Colonic mucosa (tissue), 4 donors: Measurements from ENCODE around the gene TGM6. TPM values are rescaled to one million over a fixed set of nuclear protein-coding genes. Genes with fewer than 3 reads are reported as not detected.

Experiments
- DNase-seq: peaks from one replicate; pipeline ENCODE4 v3.0.0-alpha.2; 2020
- H3K27ac ChIP-seq: fragments of 200-600 bp; one replicate; pipeline ENCODE4 v1.8.0; 2021
- H3K27me3 ChIP-seq: fragments of 200-600 bp; one replicate; pipeline ENCODE4 v1.8.0; 2021
- H3K36me3 ChIP-seq: fragments of 200-600 bp; one replicate; pipeline ENCODE4 v1.8.0; 2021
- H3K4me1 ChIP-seq: fragments of 200-600 bp; one replicate; pipeline ENCODE4 v1.8.0; 2021; ENCODE audit warnings: mild to moderate bottlenecking
- H3K4me3 ChIP-seq: fragments of 200-600 bp; one replicate; pipeline ENCODE4 v1.8.0; 2021
- H3K9ac ChIP-seq, 2 donors: one replicate each; pipeline ENCODE4 v1.7.0; 2013; ENCODE audit warnings: control low read depth in 2 of 2, low read depth in 2 of 2, low read length in 2 of 2
- H3K9me3 ChIP-seq: fragments of 200-600 bp; one replicate; pipeline ENCODE4 v1.8.0; 2021
- CTCF ChIP-seq: fragments of 200-600 bp; IDR thresholded peaks from one replicate; pipeline ENCODE4 v1.8.0; 2022; ENCODE audit warnings: antibody characterized with exemption, mild to moderate bottlenecking
- intact Hi-C: fragments of 100-400 bp; cut with DNase I; formaldehyde crosslinking; loops from one replicate; pipeline ENCODE4 v1.14.1; 2022
- total RNA-seq, 2 donors: library from RNA; stranded (reverse); fragmentation: NEBNext Ultra II Directional in 1 of 2; extraction: Animal tissue kit (Norgen Biotek cat#: 25700) in 1 of 2; gene quantifications; one replicate each; pipeline ENCODE4 v1.2.1, GENCODE V29; 2021
- donor health status: healthy.
- donor health status: DM: no; HTN: no; CAD: no.
- donor health status: DM: no; HTN: no; CAD: no.

The TGM6 gene
- total RNA-seq, 2 donors from 2014 or later, result not detected

DNA sequence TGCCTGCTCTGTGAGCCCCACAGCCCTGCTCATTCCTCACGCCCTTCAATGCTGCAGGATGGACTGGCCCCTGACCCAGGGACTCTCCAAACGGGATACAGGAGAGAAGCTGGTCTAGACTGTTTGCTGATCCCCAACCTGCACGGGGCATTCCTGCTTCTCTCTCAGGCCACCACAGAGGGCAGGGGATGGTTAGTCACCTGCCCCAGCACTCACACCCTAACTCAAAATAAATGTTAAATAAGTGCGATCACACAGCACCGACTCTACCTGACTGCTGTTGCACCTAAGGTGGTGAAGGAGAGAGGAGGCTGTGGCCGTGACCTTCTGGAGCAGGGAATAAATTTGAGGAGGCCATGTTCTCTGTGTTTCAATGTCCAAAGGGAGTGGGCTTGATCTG, 39.9 kb upstream of the TGM6 start:
- Histone ChIP-seq H3K9me3 (no peaks in the 10 kb centered on the region), H3K27ac (no peak overlapping the region), H3K27me3 (no peaks in the 10 kb centered on the region), H3K4me1 (no peaks in the 10 kb centered on the region), H3K36me3 (no peaks in the 10 kb centered on the region), H3K9ac (no peak overlapping the region), H3K4me3 (no peak overlapping the region)
- no peak for TF ChIP-seq CTCF
- DNase-seq, result no peak
- intact Hi-C loops, result no loop called here

GRCh38 chr20:2341336-2341735, 39.4 kb upstream of the TGM6 start:
- Histone ChIP-seq H3K4me3 (no peak overlapping the region), H3K9me3 (no peaks in the 10 kb centered on the region), H3K4me1 (no peaks in the 10 kb centered on the region), H3K36me3 (no peaks in the 10 kb centered on the region), H3K27me3 (no peaks in the 10 kb centered on the region), H3K27ac (no peak overlapping the region), H3K9ac (no peak overlapping the region)
- no peak for TF ChIP-seq CTCF
- DNase-seq, result no peak
- intact Hi-C loops, result no loop called here

GRCh38 chr20:2342243-2342642, 38.5 kb upstream of the TGM6 start:
- intact Hi-C loops, result no loop called here
- H3K27ac ChIP-seq, result no peak overlapping the region
- H3K4me1 ChIP-seq, result no peaks in the 10 kb centered on the region
- TF ChIP-seq CTCF, result no peak
- H3K9ac ChIP-seq, result no peak overlapping the region
- no peaks in the 10 kb centered on the region for H3K36me3 ChIP-seq
- no peaks in the 10 kb centered on the region for H3K27me3 ChIP-seq
- no peaks in the 10 kb centered on the region for H3K9me3 ChIP-seq
- no peak overlapping the region for H3K4me3 ChIP-seq
- no peak for DNase-seq

GRCh38 chr20:2346188-2346587, 34.5 kb upstream of the TGM6 start:
- Histone ChIP-seq H3K36me3 (no peaks in the 10 kb centered on the region), H3K27me3 (no peaks in the 10 kb centered on the region), H3K4me3 (no peak overlapping the region), H3K27ac (no peak overlapping the region), H3K9me3 (no peaks in the 10 kb centered on the region), H3K9ac (no peak overlapping the region), H3K4me1 (no peaks in the 10 kb centered on the region)
- no peak for DNase-seq
- TF ChIP-seq CTCF, result no peak
- intact Hi-C loops, result no loop called here

DNA sequence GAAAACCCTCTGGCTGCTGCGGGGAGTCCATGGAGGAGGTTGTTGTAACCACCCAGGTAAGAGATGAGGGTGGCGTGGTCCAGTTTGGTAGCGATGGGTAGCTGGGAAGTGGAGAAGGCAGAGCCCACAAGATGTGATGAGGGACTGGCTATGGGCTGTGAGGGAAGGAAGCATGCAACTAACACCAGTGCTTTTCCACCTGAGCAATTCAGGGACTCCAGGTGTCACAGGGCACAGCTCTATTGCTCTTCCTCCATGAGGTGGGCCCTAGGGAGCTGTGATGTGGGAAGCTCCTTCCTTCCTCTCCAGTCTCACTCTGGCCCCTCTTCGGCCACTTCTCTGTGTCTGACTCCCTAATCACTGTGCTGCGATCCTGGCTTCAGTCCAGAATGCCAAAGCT, 32.4 kb upstream of the TGM6 start:
- Histone ChIP-seq H3K9ac (no peak overlapping the region), H3K4me1 (no peaks in the 10 kb centered on the region), H3K27me3 (no peaks in the 10 kb centered on the region), H3K9me3 (no peaks in the 10 kb centered on the region), H3K4me3 (no peak overlapping the region), H3K36me3 (no peaks in the 10 kb centered on the region), H3K27ac (no peak overlapping the region)
- intact Hi-C loops, result loop anchor here (2.0 kb wide), 1 partner anchor 142 kb away; no protein-coding TSS in a partner anchor
- TF ChIP-seq CTCF, result no peak
- DNase-seq, result no peak

DNA sequence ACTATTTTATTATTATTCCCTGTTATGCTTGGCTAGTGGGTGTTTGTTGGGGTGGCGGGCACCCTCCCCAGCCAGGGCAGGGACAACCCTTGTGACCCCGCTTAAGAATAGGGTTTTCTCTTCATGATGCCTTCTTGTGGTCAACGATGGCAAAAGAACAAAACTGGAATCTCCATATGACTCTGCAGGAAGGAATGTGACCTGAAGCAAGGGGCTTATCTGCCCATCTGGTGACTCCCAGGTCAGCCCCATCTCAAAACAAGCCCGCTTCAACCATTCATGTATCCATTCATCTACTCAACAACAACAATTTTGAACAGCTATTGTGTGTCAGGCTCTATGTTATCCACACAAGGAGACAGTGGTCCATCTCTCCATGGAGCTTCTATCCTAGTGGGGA, 30.9 kb upstream of the TGM6 start:
- Histone ChIP-seq H3K4me3 (no peak overlapping the region), H3K36me3 (no peaks in the 10 kb centered on the region), H3K27ac (no peak overlapping the region), H3K9ac (no peak overlapping the region), H3K9me3 (no peaks in the 10 kb centered on the region), H3K4me1 (no peaks in the 10 kb centered on the region), H3K27me3 (no peaks in the 10 kb centered on the region)
- DNase-seq, result no peak
- intact Hi-C loops, result loop anchor here (2.0 kb wide), 1 partner anchor 143 kb away; no protein-coding TSS in a partner anchor
- no peak for TF ChIP-seq CTCF
